CD4-positive, alpha-beta T cell treated with Interleukin-1 beta for 1 hour (primary cell): ENCODE results near the gene SGMS2.
"Not testable (repeated sequence)": the region's sequence is repeated elsewhere in the genome, so short reads cannot be mapped to it uniquely, and the experiment has no call there.

ENCODE experiments used
- DNase-seq, 2 donors: peaks; one replicate each; pipeline ENCODE4 v3.0.0-alpha.2; 2020 to 2022

Gene SGMS2

GRCh38 chr4:107870916-107871786 lies 46.4 kb downstream of the SGMS2 start:
- no peak for DNase-seq

GRCh38 chr4:107874024-107874423 lies 49.3 kb downstream of the SGMS2 start:
- no peak for DNase-seq

- DNase-seq: no peak
These were observed 51.4 kb downstream of the SGMS2 start for GRCh38 chr4:107876099-107876498.

- DNase-seq: no peak
These were observed 52.6 kb downstream of the SGMS2 start for GRCh38 chr4:107877361-107877760.

- no peak for DNase-seq
These were observed 61.1 kb downstream of the SGMS2 start for GRCh38 chr4:107885865-107886264.

GRCh38 chr4:107888237-107888636 lies 63.5 kb downstream of the SGMS2 start:
- no peak for DNase-seq

- no peak for DNase-seq
These were observed 66.0 kb downstream of the SGMS2 start for GRCh38 chr4:107890779-107891178.

- DNase-seq: no peak
These were observed 66.6 kb downstream of the SGMS2 start for GRCh38 chr4:107891299-107891698.

GRCh38 chr4:107893171-107894137 lies 68.7 kb downstream of the SGMS2 start:
- DNase-seq: no peak

GRCh38 chr4:107894138-107894603 lies 69.4 kb downstream of the SGMS2 start:
- DNase-seq: no peak

GRCh38 chr4:107896158-107896645 lies 71.5 kb downstream of the SGMS2 start:
- no peak for DNase-seq

- no peak for DNase-seq
These were observed 71.9 kb downstream of the SGMS2 start for GRCh38 chr4:107896646-107897045.

- DNase-seq: no peak
These were observed 73.1 kb downstream of the SGMS2 start for GRCh38 chr4:107897823-107898222.

GRCh38 chr4:107900067-107900466 lies 75.3 kb downstream of the SGMS2 start:
- DNase-seq: no peak

GRCh38 chr4:107900508-107900907 lies 75.8 kb downstream of the SGMS2 start:
- no peak for DNase-seq

GRCh38 chr4:107901213-107901934 lies 76.6 kb downstream of the SGMS2 start:
- DNase-seq: no peak

GRCh38 chr4:107902715-107903114 lies 78.0 kb downstream of the SGMS2 start:
- no peak for DNase-seq

GRCh38 chr4:107905082-107905481 lies 80.3 kb downstream of the SGMS2 start:
- not testable (repeated sequence) for DNase-seq

GRCh38 chr4:107906458-107907100 lies 81.8 kb downstream of the SGMS2 start:
- DNase-seq: no peak

- no peak for DNase-seq
These were observed 83.6 kb downstream of the SGMS2 start for GRCh38 chr4:107908377-107908776.

GRCh38 chr4:107913283-107913899 lies 88.7 kb downstream of the SGMS2 start:
- DNase-seq: peak; percentile 13 to 67

- no peak for DNase-seq
These were observed 90.5 kb downstream of the SGMS2 start for GRCh38 chr4:107915220-107915619.
